SU-DHL-6 (cell line): Measurements from ENCODE around the gene KCTD7.
"Not testable (repeated sequence)": the region's sequence is repeated elsewhere in the genome, so short reads cannot be mapped to it uniquely, and the experiment has no call there.

ENCODE experiments used
- H2AFZ ChIP-seq: fragments of 200-600 bp; sonication (generic); 2 replicates; pipeline ENCODE4 v1.6.1; 2014; ENCODE audit warnings: low read depth, mild to moderate bottlenecking, moderate library complexity, mixed read lengths, antibody characterized with exemption, low read length; ENCODE audit not compliant: severe bottlenecking
- H3F3A ChIP-seq: fragments of 200-600 bp; shearing (Covaris generic); 2 replicates; pipeline ENCODE4 v1.6.0; 2016; ENCODE audit warnings: antibody characterized with exemption, mild to moderate bottlenecking; ENCODE audit not compliant: insufficient read depth
- H3K27ac ChIP-seq: fragments of 200-600 bp; sonication (generic); 2 replicates; pipeline ENCODE4 v1.5.1; 2016; ENCODE audit warnings: low read depth, mild to moderate bottlenecking, low read length, moderate library complexity, mixed read lengths
- H3K27me3 ChIP-seq: fragments of 200-600 bp; sonication (generic), shearing (Covaris generic); 2 replicates; pipeline ENCODE4 v1.6.0; 2014; ENCODE audit warnings: mild to moderate bottlenecking, low read length
- H3K36me3 ChIP-seq: fragments of 200-600 bp; sonication (generic); 2 replicates; pipeline ENCODE4 v1.6.1; 2014; ENCODE audit warnings: mild to moderate bottlenecking, low read length, mixed read lengths
- H3K4me2 ChIP-seq: fragments of 300-600, 200-600 bp; shearing (Covaris generic), sonication (generic); 2 replicates; pipeline ENCODE4 v1.6.0; 2014; ENCODE audit warnings: low read length, low read depth, mild to moderate bottlenecking; ENCODE audit not compliant: poor library complexity, severe bottlenecking
- H3K4me3 ChIP-seq: fragments of 200-600 bp; sonication (generic); 2 replicates; pipeline ENCODE4 v1.5.1; 2014; ENCODE audit warnings: antibody characterized with exemption, low read length, mild to moderate bottlenecking, mixed read lengths; ENCODE audit not compliant: insufficient read depth, poor library complexity, severe bottlenecking
- H3K79me2 ChIP-seq: fragments of 200-600 bp; sonication (generic); 2 replicates; pipeline ENCODE4 v1.6.1; 2014; ENCODE audit warnings: mild to moderate bottlenecking, low read length, moderate library complexity; ENCODE audit not compliant: insufficient read depth
- H3K9ac ChIP-seq: fragments of 200-600 bp; sonication (generic); 2 replicates; pipeline ENCODE4 v1.7.0; 2014; ENCODE audit warnings: mild to moderate bottlenecking, low read length
- H3K9me2 ChIP-seq: fragments of 200-600 bp; sonication (generic); replicated peaks from 2 replicates; pipeline ENCODE4 v1.6.1; 2014; ENCODE audit warnings: low read length; ENCODE audit not compliant: insufficient read depth
- H3K9me3 ChIP-seq: fragments of 200-600 bp; sonication (generic); 2 replicates; pipeline ENCODE4 v1.6.1; 2014; ENCODE audit warnings: low read length, mixed read lengths; ENCODE audit not compliant: insufficient read depth
- H4K20me1 ChIP-seq: fragments of 200-600 bp; sonication (generic); 2 replicates; pipeline ENCODE4 v1.6.1; 2014; ENCODE audit warnings: low read depth, mild to moderate bottlenecking, antibody characterized with exemption, low read length, moderate library complexity, mixed read lengths
- EZH2phosphoT487 ChIP-seq: fragments of 200-600 bp; sonication (generic), shearing (Covaris generic); conservative IDR thresholded peaks from 2 replicates; pipeline ENCODE4 v1.6.1; 2018; ENCODE audit warnings: mild to moderate bottlenecking, antibody characterized with exemption, low read length, moderate library complexity, mixed read lengths
- TF ChIP-seq, protein P1 (sequence below): fragments of 200-600 bp; sonication (generic); IDR thresholded peaks from one replicate; pipeline ENCODE4 v1.5.1; 2017; ENCODE audit warnings: antibody characterized with exemption, mild to moderate bottlenecking, low read length, moderate library complexity; ENCODE audit not compliant: insufficient read depth, poor library complexity, severe bottlenecking

KCTD7 gene

DNA sequence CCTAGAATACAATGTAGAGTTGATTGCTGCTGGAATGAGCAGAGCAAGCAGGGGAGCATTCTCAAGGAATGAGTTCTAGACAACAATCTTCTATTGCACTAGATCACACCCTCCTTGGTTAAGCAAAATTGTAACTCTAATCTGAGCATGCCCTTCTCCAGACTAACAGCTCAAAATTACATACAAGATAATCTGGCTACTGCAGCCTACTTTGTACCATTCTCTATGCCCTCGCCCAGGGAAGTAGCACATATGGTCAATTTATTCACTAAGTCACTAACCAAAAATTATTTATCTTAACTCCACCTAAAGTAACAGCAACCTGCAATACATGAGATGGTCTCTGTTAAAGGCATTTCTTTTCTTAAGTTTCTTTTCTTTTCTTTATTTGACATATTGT lies 42.5 kb upstream of the KCTD7 start:
- no peaks in the 10 kb centered on the region for H3F3A ChIP-seq
- H3K9me3 ChIP-seq: no peaks in the 10 kb centered on the region
- no peak overlapping the region for H3K9ac ChIP-seq
- H3K36me3 ChIP-seq: peaks cover 5% of the 10 kb centered on the region
- H4K20me1 ChIP-seq: peaks cover 8% of the 10 kb centered on the region; the same call in 1 of the 2 replicates
- no peak overlapping the region for H3K27ac ChIP-seq
- H3K79me2 ChIP-seq: peaks cover 99% of the 10 kb centered on the region
- no peak overlapping the region for H3K4me2 ChIP-seq
- no peaks in the 10 kb centered on the region for H3K27me3 ChIP-seq
- H2AFZ ChIP-seq: no peak overlapping the region
- no peaks in the 10 kb centered on the region for H3K9me2 ChIP-seq
- H3K4me3 ChIP-seq: no peak overlapping the region
- TF ChIP-seq, protein P1, sequence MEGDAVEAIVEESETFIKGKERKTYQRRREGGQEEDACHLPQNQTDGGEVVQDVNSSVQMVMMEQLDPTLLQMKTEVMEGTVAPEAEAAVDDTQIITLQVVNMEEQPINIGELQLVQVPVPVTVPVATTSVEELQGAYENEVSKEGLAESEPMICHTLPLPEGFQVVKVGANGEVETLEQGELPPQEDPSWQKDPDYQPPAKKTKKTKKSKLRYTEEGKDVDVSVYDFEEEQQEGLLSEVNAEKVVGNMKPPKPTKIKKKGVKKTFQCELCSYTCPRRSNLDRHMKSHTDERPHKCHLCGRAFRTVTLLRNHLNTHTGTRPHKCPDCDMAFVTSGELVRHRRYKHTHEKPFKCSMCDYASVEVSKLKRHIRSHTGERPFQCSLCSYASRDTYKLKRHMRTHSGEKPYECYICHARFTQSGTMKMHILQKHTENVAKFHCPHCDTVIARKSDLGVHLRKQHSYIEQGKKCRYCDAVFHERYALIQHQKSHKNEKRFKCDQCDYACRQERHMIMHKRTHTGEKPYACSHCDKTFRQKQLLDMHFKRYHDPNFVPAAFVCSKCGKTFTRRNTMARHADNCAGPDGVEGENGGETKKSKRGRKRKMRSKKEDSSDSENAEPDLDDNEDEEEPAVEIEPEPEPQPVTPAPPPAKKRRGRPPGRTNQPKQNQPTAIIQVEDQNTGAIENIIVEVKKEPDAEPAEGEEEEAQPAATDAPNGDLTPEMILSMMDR: no peak
- TF ChIP-seq EZH2phosphoT487: no peak

DNA sequence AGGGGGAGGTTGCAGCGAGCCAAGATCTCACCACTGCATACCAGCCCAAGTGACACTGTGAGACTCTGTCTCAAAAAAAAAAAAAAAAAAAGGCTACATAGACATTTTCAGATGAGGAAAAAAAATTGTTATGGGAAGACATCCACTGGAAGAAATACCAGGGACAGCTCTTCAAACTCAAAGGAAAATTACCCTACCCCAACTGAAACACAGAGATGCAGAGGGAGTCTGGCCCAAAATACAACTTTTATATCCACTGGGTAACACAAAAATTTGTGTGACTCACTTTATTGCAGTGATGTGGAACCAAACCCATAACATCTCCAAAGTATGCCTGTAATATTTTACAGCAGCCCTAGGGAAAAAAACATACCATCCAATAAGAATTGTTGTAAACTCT lies 40.5 kb upstream of the KCTD7 start:
- H3K27me3 ChIP-seq, H3F3A ChIP-seq, H3K4me2 ChIP-seq, H3K27ac ChIP-seq, H3K36me3 ChIP-seq, H3K4me3 ChIP-seq, H4K20me1 ChIP-seq, H2AFZ ChIP-seq, H3K9me2 ChIP-seq, H3K9me3 ChIP-seq, H3K9ac ChIP-seq: not testable (repeated sequence)
- peaks cover 96% of the 10 kb centered on the region for H3K79me2 ChIP-seq

DNA sequence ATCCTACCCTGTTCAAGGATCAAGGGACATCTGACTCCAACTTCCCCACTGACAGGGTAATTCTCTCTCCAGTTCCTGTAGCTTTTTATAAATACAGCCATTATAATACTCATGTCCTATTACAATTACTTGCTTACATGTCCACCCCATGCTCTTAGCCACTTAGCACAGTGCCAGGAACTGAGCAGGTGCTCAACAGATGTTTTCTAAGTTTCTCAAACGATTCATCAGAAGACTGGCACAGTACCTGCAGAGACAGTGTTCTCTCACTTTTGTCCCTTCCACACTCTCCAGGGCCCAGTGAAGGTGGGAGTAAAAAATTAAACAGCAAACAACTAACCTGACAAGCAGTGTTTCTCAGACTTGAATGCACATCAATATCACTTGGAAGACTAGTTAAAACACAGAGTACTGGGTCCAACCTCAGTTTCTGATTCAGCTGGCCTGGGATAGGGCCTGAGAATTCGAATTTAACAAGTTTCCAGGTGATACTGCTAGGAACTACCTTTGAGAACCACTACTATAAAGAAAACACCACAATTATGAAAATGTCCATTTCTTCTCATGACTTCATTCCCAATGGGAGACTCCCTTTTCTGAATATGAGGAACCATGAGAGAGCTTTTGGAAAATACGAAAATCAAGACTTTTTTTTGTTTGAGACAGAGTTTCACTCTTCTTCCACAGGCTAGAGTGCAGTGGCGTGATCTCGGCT lies 39.7 kb upstream of the KCTD7 start:
- not testable (repeated sequence) for H3F3A ChIP-seq, H3K36me3 ChIP-seq, H3K27ac ChIP-seq, H3K9me3 ChIP-seq, H2AFZ ChIP-seq, H4K20me1 ChIP-seq, H3K9me2 ChIP-seq, H3K4me3 ChIP-seq, H3K9ac ChIP-seq, H3K27me3 ChIP-seq
- peak overlapping the region; percentile 1 for H3K4me2 ChIP-seq
- peaks cover 88% of the 10 kb centered on the region for H3K79me2 ChIP-seq

DNA sequence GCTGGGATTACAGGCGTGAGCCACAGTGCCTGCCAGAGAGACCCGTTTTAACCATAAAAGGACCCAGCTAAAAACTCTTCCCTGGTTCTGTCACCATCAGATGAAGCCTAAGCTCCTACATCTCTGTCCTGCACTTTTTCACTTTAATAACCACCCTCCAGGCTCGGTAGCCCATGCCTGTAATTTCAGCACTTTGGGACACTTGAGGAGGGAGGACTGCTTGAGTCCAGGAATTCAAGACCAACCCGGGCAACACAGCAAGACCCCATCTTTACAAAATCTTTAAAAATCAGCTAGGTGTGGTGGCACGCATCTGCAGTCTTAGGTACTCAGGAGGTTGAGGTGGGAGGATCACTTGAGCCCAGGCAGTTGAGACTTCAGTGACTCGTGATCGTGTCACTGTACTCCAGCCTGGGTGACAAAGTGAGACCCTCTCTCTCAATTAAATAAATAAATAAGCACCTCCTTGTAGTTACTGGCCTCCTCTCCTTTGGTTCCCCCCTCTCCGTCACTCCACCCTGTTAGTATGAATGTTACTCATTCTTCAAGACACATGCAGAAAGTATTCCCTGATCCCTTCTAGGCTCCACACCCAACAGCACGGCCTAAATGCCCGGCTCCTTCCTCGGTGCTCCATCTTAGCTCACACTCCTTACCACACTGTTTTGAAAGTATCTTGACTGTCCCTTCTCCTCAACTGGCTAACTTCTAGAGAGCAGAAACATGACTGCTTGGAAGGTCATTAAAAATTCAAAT lies 38.2 kb upstream of the KCTD7 start:
- peak overlapping the region; percentile 94 for H3K4me2 ChIP-seq
- not testable (repeated sequence) for H3F3A ChIP-seq, H3K36me3 ChIP-seq, H4K20me1 ChIP-seq, H3K9me2 ChIP-seq, H3K9me3 ChIP-seq, H2AFZ ChIP-seq, H3K27ac ChIP-seq, H3K27me3 ChIP-seq
- H3K4me3 ChIP-seq: peak overlapping the region; percentile 95
- H3K9ac ChIP-seq: peak overlapping the region; percentile 84
- H3K79me2 ChIP-seq: peaks cover 73% of the 10 kb centered on the region

DNA sequence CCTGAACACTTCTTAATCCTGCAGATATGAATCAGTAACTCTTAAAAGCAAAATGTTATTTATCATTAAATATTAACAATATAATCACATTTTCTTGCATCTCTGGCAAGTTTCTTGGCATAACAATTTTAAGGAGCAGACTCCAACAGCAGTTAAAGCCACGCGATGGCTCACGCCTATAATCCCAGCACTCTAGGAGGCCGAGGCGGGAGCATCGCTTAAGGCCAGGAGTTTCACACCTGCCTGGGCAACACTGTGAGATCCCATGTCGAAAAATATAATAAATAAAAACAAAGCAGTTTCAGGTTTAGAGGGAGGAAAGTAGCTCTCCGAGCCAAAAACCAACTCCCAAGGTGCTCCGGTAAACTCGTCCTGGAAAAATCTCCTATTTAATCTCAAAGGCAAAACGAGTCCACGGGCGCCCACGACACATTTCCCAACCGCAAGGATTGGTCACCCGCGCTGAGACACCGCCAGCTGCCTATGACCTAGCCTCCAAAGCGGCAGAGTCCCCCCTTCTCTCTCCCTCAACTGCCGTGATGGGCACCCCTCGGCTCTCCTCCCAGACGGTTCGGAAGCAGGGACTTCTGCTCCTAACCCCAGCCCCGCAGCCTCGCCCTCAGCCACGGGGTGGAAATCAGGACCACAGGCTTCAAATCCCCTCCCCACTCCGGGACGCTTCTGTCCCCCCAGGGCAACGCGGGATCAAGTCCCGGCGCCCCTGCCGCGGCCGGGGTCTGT lies 37.5 kb upstream of the KCTD7 start:
- peak overlapping the region; percentile 94 for H3K4me2 ChIP-seq
- H3K9me3 ChIP-seq, H3K9me2 ChIP-seq, H3K27me3 ChIP-seq, H3K36me3 ChIP-seq, H4K20me1 ChIP-seq, H3F3A ChIP-seq, H2AFZ ChIP-seq: not testable (repeated sequence)
- H3K9ac ChIP-seq: peak overlapping the region; percentile 84
- peak overlapping the region; percentile 42; the same call in 1 of the 2 replicates for H3K27ac ChIP-seq
- peak overlapping the region; percentile 95 for H3K4me3 ChIP-seq
- H3K79me2 ChIP-seq: peaks cover 66% of the 10 kb centered on the region
